ENCODE results near the gene SCFD2.

Gene SCFD2

DNA sequence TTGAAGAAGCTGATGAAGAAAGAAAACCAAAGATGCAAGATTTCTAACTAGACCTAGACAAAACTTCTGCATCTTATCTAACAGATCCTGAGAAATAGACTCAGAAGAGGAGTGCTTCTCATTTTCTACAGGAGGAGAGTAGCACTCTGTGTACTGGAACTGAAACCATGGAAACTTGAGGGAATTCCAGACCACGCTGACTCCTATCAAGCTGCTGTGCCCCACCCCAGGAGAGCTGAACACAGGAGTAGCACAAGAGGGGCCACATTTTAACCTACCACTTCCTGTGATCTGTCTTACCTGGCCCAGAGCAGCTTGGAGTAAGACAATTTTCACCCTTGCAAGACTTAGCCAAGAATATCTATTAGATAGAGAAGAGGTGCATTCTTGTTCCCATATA is 248.9 kb downstream of the SCFD2 start:
- no peak for TF ChIP-seq SIN3A (IDR thresholded peaks at IDR 0.05; ENCODE audit: borderline replicate concordance, insufficient read depth, low read length)
- TF ChIP-seq, protein P1, sequence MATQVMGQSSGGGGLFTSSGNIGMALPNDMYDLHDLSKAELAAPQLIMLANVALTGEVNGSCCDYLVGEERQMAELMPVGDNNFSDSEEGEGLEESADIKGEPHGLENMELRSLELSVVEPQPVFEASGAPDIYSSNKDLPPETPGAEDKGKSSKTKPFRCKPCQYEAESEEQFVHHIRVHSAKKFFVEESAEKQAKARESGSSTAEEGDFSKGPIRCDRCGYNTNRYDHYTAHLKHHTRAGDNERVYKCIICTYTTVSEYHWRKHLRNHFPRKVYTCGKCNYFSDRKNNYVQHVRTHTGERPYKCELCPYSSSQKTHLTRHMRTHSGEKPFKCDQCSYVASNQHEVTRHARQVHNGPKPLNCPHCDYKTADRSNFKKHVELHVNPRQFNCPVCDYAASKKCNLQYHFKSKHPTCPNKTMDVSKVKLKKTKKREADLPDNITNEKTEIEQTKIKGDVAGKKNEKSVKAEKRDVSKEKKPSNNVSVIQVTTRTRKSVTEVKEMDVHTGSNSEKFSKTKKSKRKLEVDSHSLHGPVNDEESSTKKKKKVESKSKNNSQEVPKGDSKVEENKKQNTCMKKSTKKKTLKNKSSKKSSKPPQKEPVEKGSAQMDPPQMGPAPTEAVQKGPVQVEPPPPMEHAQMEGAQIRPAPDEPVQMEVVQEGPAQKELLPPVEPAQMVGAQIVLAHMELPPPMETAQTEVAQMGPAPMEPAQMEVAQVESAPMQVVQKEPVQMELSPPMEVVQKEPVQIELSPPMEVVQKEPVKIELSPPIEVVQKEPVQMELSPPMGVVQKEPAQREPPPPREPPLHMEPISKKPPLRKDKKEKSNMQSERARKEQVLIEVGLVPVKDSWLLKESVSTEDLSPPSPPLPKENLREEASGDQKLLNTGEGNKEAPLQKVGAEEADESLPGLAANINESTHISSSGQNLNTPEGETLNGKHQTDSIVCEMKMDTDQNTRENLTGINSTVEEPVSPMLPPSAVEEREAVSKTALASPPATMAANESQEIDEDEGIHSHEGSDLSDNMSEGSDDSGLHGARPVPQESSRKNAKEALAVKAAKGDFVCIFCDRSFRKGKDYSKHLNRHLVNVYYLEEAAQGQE (IDR thresholded peaks at IDR 0.05; ENCODE audit: insufficient read depth in 1 of 2, low read depth in 2 of 2, low read length in 2 of 2) = no peak
- no peak for TF ChIP-seq FOXP2 (optimal IDR thresholded peaks at IDR 0.05; ENCODE audit: borderline replicate concordance, extremely low read depth, extremely low read length, insufficient read depth)
- no peak for TF ChIP-seq TAF1 (IDR thresholded peaks at IDR 0.05; ENCODE audit: borderline replicate concordance, insufficient read depth, low read length)
- TF ChIP-seq POLR2AphosphoS5 (IDR thresholded peaks at IDR 0.05; ENCODE audit: low read depth, low read length) = no peak

- TF ChIP-seq FOXP2 (optimal IDR thresholded peaks at IDR 0.05; ENCODE audit: borderline replicate concordance, extremely low read depth, extremely low read length, insufficient read depth) = no peak
Measured at GRCh38 chr4:53113431-53114225, 252.2 kb downstream of the SCFD2 start.

- TF ChIP-seq, protein P1 (IDR thresholded peaks at IDR 0.05; ENCODE audit: insufficient read depth in 1 of 2, low read depth in 2 of 2, low read length in 2 of 2) = no peak
- TF ChIP-seq FOXP2 (optimal IDR thresholded peaks at IDR 0.05; ENCODE audit: borderline replicate concordance, extremely low read depth, extremely low read length, insufficient read depth) = no peak
- TF ChIP-seq TAF1 (IDR thresholded peaks at IDR 0.05; ENCODE audit: borderline replicate concordance, insufficient read depth, low read length) = no peak
- no peak for TF ChIP-seq SIN3A (IDR thresholded peaks at IDR 0.05; ENCODE audit: borderline replicate concordance, insufficient read depth, low read length)
- TF ChIP-seq POLR2AphosphoS5 (IDR thresholded peaks at IDR 0.05; ENCODE audit: low read depth, low read length) = no peak
Measured at GRCh38 chr4:53105313-53105712, 260.5 kb downstream of the SCFD2 start.

GRCh38 chr4:53103481-53103880 is 262.4 kb downstream of the SCFD2 start:
- TF ChIP-seq, protein P1 (IDR thresholded peaks at IDR 0.05; ENCODE audit: insufficient read depth in 1 of 2, low read depth in 2 of 2, low read length in 2 of 2) = no peak
- TF ChIP-seq POLR2AphosphoS5 (IDR thresholded peaks at IDR 0.05; ENCODE audit: low read depth, low read length) (no peak), FOXP2 (optimal IDR thresholded peaks at IDR 0.05; ENCODE audit: borderline replicate concordance, extremely low read depth, extremely low read length, insufficient read depth) (no peak), SIN3A (IDR thresholded peaks at IDR 0.05; ENCODE audit: borderline replicate concordance, insufficient read depth, low read length) (no peak), TAF1 (IDR thresholded peaks at IDR 0.05; ENCODE audit: borderline replicate concordance, insufficient read depth, low read length) (no peak)

DNA sequence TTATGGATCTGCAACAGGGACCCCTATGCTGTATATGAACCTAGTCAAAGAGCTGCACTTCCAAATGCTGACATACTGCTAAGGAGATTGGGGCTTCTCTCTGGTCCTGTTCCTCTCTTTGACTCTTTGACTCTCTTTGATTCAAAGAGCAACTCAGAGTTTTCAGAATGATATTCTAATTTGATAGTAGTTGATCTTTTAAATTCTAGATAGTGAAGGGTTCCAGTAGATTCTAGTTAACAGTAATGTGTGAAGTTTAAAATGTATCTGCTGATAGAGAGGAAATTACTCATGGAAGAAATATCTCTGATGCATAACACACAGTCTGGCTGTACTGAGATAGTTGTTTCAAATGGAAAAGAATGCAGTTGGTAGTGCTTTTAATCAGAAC is 264.7 kb downstream of the SCFD2 start:
- TF ChIP-seq, protein P1 (IDR thresholded peaks at IDR 0.05; ENCODE audit: insufficient read depth in 1 of 2, low read depth in 2 of 2, low read length in 2 of 2) = no peak
- TF ChIP-seq FOXP2 (optimal IDR thresholded peaks at IDR 0.05; ENCODE audit: borderline replicate concordance, extremely low read depth, extremely low read length, insufficient read depth) = no peak
- TF ChIP-seq TAF1 (IDR thresholded peaks at IDR 0.05; ENCODE audit: borderline replicate concordance, insufficient read depth, low read length) = no peak
- no peak for TF ChIP-seq POLR2AphosphoS5 (IDR thresholded peaks at IDR 0.05; ENCODE audit: low read depth, low read length)
- TF ChIP-seq SIN3A (IDR thresholded peaks at IDR 0.05; ENCODE audit: borderline replicate concordance, insufficient read depth, low read length) = no peak

Data from PFSK-1 (cell line).